ENCODE measurements around the gene NREP. TPM values are rescaled to one million over a fixed set of nuclear protein-coding genes. Genes with fewer than 3 reads are reported as not detected.
A peak's percentile ranks its signal among the peaks of the same experiment; 100 is the strongest.

Gene NREP
- total and polyA plus RNA-seq, 2 experiments from 2014 or later: 1,282 to 1,415 TPM

DNA sequence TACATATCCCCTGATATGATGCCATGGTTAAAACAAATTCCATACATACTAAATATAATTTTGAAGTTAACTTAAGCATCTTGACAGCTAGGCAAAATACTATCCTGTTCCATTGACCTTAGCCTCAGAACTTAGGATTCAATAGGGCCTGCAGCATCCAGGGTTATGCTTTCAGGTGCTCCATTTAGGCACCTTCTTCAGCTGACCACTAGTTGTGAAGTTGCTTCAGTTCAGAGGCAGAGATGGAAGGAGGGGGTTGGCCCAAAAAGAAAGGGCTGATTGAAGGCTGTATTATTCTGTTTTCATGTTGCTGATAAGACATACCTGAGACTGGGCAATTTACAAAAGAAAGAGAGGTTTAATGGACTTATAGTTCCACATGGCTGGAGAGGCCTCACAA lies 7.0 kb upstream of the NREP start:
- in situ Hi-C loops (cut with MboI): no loop called here
- TF ChIP-seq EZH2 (IDR thresholded peaks at IDR 0.05; ENCODE audit: insufficient read depth, poor library complexity, severe bottlenecking) (no peak), EZH2phosphoT487 (IDR thresholded peaks at IDR 0.05; ENCODE audit: insufficient read depth, low read depth) (no peak)
- H3K36me3 ChIP-seq (ENCODE audit: low read depth): no peaks in the 10 kb centered on the region

DNA sequence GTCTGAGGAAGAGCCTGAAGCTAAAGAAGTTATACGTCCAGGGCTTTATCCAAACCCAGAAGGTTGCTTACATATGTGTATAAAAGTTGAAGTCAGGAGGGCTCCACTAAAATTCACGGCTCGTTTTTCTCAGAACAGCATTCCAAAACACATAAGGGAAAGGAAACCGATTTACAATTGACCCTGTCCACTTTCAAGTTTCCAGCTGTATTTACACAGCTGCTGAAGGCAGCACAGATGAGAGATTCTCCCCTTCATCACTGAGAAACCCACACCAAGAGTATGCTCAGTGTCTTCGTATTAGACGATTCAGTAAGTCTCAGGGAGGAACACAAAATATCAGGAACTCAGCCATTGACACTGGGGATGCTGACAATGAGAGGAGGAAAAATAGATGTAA lies 5.9 kb upstream of the NREP start:
- Histone ChIP-seq H3K9me3 (ENCODE audit: low read depth) (no peaks in the 10 kb centered on the region), H3K4me1 (ENCODE audit: insufficient read depth) (peaks cover 14% of the 10 kb centered on the region), H3K9me2 (ENCODE audit: insufficient read depth) (no peaks in the 10 kb centered on the region), H3K4me2 (ENCODE audit: unreplicated experiment) (no peak overlapping the region), H3K27me3 (replicated peaks; ENCODE audit: insufficient read depth) (no peaks in the 10 kb centered on the region), H3K36me3 (ENCODE audit: low read depth) (no peaks in the 10 kb centered on the region), H3K27ac (no peak overlapping the region), H3F3A (ENCODE audit: insufficient read depth) (peaks cover 10% of the 10 kb centered on the region; the same call in 1 of the 2 replicates), H3K79me2 (ENCODE audit: insufficient read depth) (no peaks in the 10 kb centered on the region), H4K20me1 (ENCODE audit: insufficient read depth) (no peaks in the 10 kb centered on the region), H2AFZ (no peak overlapping the region), H3K9ac (no peak overlapping the region), H3K4me3 (no peak overlapping the region)
- in situ Hi-C loops (cut with MboI): no loop called here
- 78 to 83% methylated on average over 6 of the region's 6 CpGs for WGBS, 2 experiments (ENCODE audit: low coverage in 1 of 2, low lambda C conversion rate in 2 of 2, missing lambda C conversion rate in 2 of 2)
- no peak for DNase-seq
- no peak for TF ChIP-seq EZH2 (IDR thresholded peaks at IDR 0.05; ENCODE audit: insufficient read depth, poor library complexity, severe bottlenecking)
- no peak for TF ChIP-seq EZH2phosphoT487 (IDR thresholded peaks at IDR 0.05; ENCODE audit: insufficient read depth, low read depth)

More for the DNA sequence above, 7.0 kb upstream of the NREP start:
- H3K9me3 ChIP-seq (ENCODE audit: low read depth): no peaks in the 10 kb centered on the region
- no peak overlapping the region for H2AFZ ChIP-seq
- peaks cover 6% of the 10 kb centered on the region for H3K4me1 ChIP-seq (ENCODE audit: insufficient read depth)
- no peaks in the 10 kb centered on the region for H4K20me1 ChIP-seq (ENCODE audit: insufficient read depth)
- no peaks in the 10 kb centered on the region for H3K9me2 ChIP-seq (ENCODE audit: insufficient read depth)
- no peak for DNase-seq
- no peak overlapping the region for H3K27ac ChIP-seq
- H3K4me2 ChIP-seq (ENCODE audit: unreplicated experiment): no peak overlapping the region
- no peaks in the 10 kb centered on the region for H3K79me2 ChIP-seq (ENCODE audit: insufficient read depth)
- H3F3A ChIP-seq (ENCODE audit: insufficient read depth): peaks cover under 1% of the 10 kb centered on the region; the same call in 1 of the 2 replicates
- H3K27me3 ChIP-seq (replicated peaks; ENCODE audit: insufficient read depth): no peaks in the 10 kb centered on the region
- no peak overlapping the region for H3K9ac ChIP-seq
- H3K4me3 ChIP-seq: no peak overlapping the region

DNA sequence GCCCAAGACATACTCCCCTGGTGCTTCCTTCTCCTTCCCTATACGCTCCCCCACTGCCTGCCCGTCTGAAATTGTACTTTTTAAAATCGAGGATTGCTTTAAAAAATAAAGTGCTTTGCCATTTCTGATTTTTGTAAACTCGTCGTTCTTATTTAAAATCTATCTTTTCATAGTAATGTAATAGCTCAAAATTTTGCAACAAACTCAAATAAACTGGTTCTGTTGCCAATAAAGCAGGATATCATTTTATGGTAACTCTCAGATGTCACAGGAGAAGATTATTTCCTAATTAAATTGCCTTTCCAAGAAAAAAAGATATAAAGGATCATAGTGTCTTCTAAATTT lies 1.3 kb upstream of the NREP start:
- WGBS, 2 experiments (ENCODE audit: low coverage in 1 of 2, low lambda C conversion rate in 2 of 2, missing lambda C conversion rate in 2 of 2): 4 to 6% methylated on average over 5 of the region's 5 CpGs
- peak overlapping the region; percentile 92 for H3K4me2 ChIP-seq (ENCODE audit: unreplicated experiment)
- peak overlapping the region; percentile 96 for H3K9ac ChIP-seq
- H2AFZ ChIP-seq: peak overlapping the region; percentile 66
- H3K36me3 ChIP-seq (ENCODE audit: low read depth): peaks cover 26% of the 10 kb centered on the region
- no peaks in the 10 kb centered on the region for H3K27me3 ChIP-seq (replicated peaks; ENCODE audit: insufficient read depth)
- no peak for DNase-seq
- H3K9me3 ChIP-seq (ENCODE audit: low read depth): no peaks in the 10 kb centered on the region
- TF ChIP-seq EZH2phosphoT487 (IDR thresholded peaks at IDR 0.05; ENCODE audit: insufficient read depth, low read depth) (no peak), EZH2 (IDR thresholded peaks at IDR 0.05; ENCODE audit: insufficient read depth, poor library complexity, severe bottlenecking) (no peak)
- peak overlapping the region; percentile 93 for H3K27ac ChIP-seq
- no peaks in the 10 kb centered on the region for H3K9me2 ChIP-seq (ENCODE audit: insufficient read depth)
- H3K4me3 ChIP-seq: peak overlapping the region; percentile 98
- peaks cover 37% of the 10 kb centered on the region for H3K79me2 ChIP-seq (ENCODE audit: insufficient read depth)
- in situ Hi-C loops (cut with MboI): loop anchor here (5.0 kb wide), 1 partner anchor 389 kb away; no protein-coding TSS in a partner anchor
- H4K20me1 ChIP-seq (ENCODE audit: insufficient read depth): no peaks in the 10 kb centered on the region
- H3K4me1 ChIP-seq (ENCODE audit: insufficient read depth): peaks cover 8% of the 10 kb centered on the region
- H3F3A ChIP-seq (ENCODE audit: insufficient read depth): peaks cover 44% of the 10 kb centered on the region

DNA sequence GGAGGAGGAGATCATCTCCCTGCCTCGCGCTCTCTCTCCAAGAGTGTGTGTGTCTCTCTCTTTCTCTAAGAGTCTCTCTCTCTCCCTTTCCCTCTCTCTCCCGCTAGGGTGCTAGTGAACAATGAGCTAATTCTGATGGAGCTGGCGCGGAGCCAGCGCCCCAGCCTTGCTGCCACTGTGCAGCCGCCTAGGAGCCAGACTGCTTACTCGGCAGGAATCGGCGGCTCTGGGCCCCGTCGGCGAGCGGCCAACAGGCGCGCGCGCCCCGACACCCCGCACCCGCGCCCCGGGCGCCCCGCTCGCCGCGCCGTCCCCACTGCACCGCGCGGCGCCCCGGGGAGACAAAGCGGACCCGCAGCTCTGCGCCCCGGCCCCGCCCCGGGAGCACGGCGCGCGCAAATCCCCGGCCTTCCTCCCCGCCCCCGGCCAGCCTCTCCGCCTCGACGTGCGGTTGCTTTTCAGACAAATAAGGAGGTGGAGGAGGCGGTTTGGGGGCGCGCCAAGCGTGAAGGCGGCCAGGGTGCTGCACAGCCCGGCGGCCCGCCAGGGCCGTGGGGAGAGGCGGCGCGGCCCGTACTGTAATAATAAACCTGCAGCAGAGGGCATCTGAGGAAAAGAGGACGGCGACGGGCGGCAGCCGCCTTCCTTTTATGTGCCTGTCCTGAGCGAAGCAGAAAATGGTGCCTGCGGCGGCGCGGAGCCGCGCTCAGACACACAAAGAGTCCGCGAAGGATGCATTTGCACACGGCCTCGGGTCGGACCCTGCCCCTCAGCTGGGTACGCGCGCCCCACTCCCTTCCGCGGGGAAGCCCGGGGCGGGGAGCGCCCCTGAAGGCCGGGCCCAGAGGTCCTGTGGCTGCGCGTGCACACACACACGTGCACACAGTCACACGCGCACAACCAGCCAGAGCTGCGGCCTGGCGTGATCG lies 625 bp upstream of the NREP start:
- Histone ChIP-seq H3K27ac (peak overlapping the region; percentile 93), H3K79me2 (ENCODE audit: insufficient read depth) (peaks cover 43% of the 10 kb centered on the region), H2AFZ (peak overlapping the region; percentile 66), H3K4me2 (ENCODE audit: unreplicated experiment) (peak overlapping the region; percentile 92), H4K20me1 (ENCODE audit: insufficient read depth) (no peaks in the 10 kb centered on the region), H3K4me1 (ENCODE audit: insufficient read depth) (peaks cover 13% of the 10 kb centered on the region), H3F3A (ENCODE audit: insufficient read depth) (peaks cover 49% of the 10 kb centered on the region), H3K9me3 (ENCODE audit: low read depth) (no peaks in the 10 kb centered on the region), H3K9ac (peak overlapping the region; percentile 96), H3K9me2 (ENCODE audit: insufficient read depth) (no peaks in the 10 kb centered on the region), H3K4me3 (peak overlapping the region; percentile 98), H3K27me3 (replicated peaks; ENCODE audit: insufficient read depth) (no peaks in the 10 kb centered on the region), H3K36me3 (ENCODE audit: low read depth) (peaks cover 30% of the 10 kb centered on the region)
- WGBS, 2 experiments (ENCODE audit: low coverage in 1 of 2, low lambda C conversion rate in 2 of 2, missing lambda C conversion rate in 2 of 2): 1 to 2% methylated on average over 49 to 65 of the region's 98 CpGs
- DNase-seq: peak; percentile 99
- in situ Hi-C loops (cut with MboI): loop anchor here (5.0 kb wide), 1 partner anchor 390 kb away; no protein-coding TSS in a partner anchor
- TF ChIP-seq EZH2phosphoT487 (IDR thresholded peaks at IDR 0.05; ENCODE audit: insufficient read depth, low read depth): no peak
- TF ChIP-seq EZH2 (IDR thresholded peaks at IDR 0.05; ENCODE audit: insufficient read depth, poor library complexity, severe bottlenecking): no peak
